Prostate gland (tissue), 2 donors: ENCODE data around the gene JMJD1C.

Experiments
- POLR2A ChIP-seq: fragments of 450-650 bp; IDR thresholded peaks from one replicate; pipeline ENCODE4 v1.6.1; 2016; ENCODE audit warnings: antibody characterized with exemption, mild to moderate bottlenecking
- TF ChIP-seq, protein P1 (sequence below), 4 experiments: fragments of 200-600 bp in 2 of 4; fragments of 450-650 bp in 2 of 4; sonication (generic) in 2 of 4; IDR thresholded peaks; 1 replicate in 3 of 4; 2 replicates in 1 of 4; pipeline ENCODE4 v1.5.1; 2016 to 2019; ENCODE audit warnings: antibody characterized with exemption in 4 of 4, mild to moderate bottlenecking in 2 of 4, moderate library complexity in 2 of 4

DNA sequence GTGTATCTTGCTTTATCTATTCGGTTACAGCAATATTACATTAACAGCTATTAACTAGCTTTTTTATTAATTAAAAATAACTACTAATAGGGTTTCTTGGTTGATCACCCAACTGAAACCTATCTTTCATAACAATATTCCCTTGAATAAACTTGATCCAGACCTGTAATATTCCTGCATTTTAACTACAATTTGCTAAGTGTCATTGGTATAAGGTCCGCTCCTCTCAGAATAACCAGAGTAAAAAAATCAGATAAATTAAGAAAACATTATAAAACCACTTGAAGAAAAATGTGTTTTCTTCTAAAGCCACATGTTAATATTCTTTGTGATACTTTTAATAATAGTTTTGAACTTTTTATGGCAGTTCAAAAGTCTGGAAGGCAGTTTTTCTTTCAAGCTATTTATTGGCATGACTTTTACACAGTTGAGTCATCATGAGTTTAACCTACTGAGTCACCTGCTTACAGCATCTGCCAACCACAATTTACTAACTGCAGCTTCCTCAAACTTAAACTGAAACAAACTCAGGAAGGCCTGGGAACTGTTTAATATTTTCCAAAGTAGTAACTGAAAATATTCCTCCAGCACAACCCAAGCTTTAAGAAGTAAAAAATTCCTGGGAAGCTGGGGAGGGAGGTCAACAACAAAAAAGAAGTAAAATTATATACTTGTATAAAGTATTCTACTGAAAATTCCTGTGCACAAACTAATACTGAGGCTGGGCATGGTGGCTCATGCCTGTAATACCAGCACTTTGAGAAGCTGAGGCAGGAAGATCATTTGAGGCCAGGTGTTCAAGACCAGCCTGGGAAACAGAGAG, 229.5 kb downstream of the JMJD1C start:
- TF ChIP-seq, protein P1, sequence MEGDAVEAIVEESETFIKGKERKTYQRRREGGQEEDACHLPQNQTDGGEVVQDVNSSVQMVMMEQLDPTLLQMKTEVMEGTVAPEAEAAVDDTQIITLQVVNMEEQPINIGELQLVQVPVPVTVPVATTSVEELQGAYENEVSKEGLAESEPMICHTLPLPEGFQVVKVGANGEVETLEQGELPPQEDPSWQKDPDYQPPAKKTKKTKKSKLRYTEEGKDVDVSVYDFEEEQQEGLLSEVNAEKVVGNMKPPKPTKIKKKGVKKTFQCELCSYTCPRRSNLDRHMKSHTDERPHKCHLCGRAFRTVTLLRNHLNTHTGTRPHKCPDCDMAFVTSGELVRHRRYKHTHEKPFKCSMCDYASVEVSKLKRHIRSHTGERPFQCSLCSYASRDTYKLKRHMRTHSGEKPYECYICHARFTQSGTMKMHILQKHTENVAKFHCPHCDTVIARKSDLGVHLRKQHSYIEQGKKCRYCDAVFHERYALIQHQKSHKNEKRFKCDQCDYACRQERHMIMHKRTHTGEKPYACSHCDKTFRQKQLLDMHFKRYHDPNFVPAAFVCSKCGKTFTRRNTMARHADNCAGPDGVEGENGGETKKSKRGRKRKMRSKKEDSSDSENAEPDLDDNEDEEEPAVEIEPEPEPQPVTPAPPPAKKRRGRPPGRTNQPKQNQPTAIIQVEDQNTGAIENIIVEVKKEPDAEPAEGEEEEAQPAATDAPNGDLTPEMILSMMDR (IDR thresholded peaks at IDR 0.05): no peak
- no peak for TF ChIP-seq POLR2A
